Measurements from ENCODE around the gene PDGFC. TPM values are rescaled to one million over a fixed set of nuclear protein-coding genes. Genes with fewer than 3 reads are reported as not detected.

PDGFC gene
- total and polyA plus RNA-seq, 2 of the 13 experiments (the other 11 are each of a cell fraction or from before 2014, with no cell fraction given) = 4.6 to 9.1 TPM

DNA sequence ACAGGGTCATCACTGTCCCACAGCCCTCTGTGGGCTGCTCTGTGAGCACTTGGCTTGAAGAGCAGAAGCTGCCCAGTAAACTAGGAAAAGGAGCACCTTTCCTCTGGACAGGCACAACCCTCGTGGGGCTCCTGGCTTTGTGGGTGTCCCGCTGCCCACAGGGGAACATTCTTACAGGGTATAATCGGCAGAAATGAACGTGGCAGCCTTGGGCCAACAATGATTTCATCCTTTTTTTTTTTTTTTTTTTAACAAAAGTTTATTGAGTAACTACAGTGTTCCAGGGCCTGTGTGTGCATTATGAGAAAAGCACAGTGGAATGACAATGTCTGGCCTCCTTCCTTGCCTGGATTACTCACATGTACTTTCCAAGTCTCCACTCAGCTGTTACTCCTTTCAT lies 197.2 kb downstream of the PDGFC start:
- no peak overlapping the region for H2AFZ ChIP-seq (ENCODE audit: low read length)
- peaks cover 28% of the 10 kb centered on the region for H3K4me1 ChIP-seq (ENCODE audit: insufficient read depth, low read length)
- no peaks in the 10 kb centered on the region for H3K79me2 ChIP-seq (ENCODE audit: insufficient read depth, low read length)
- no TSS peak for BruUV-seq (replicated peaks)
- WGBS (ENCODE audit: low lambda C conversion rate) = 66% methylated on average over 4 of the region's 4 CpGs
- peak; percentile 38; the same call in 1 of the 3 replicates for ATAC-seq
- H3K4me3 ChIP-seq (replicated peaks in 1 of 3; ENCODE audit: insufficient read depth in 1 of 3, low read depth in 2 of 3, low read length in 3 of 3) = no peak overlapping the region
- FAIRE-seq = no peak
- ChIA-PET CTCF (ENCODE audit: low intra/inter-chr PET ratio, low total read pairs) (no interaction called here), POLR2A (no interaction called here)
- H3K27ac ChIP-seq (ENCODE audit: extremely low read length, insufficient read depth, low read length) = no peak overlapping the region
- no peaks in the 10 kb centered on the region for H3K9me3 ChIP-seq (ENCODE audit: low read length)
- H3K36me3 ChIP-seq (replicated peaks in 1 of 2; ENCODE audit: control insufficient read depth in 1 of 2, insufficient read depth in 2 of 2, low read length in 2 of 2) = no peaks in the 10 kb centered on the region; a peak in 1 of 5 replicates
- H3K27me3 ChIP-seq (ENCODE audit: control insufficient read depth in 1 of 2, insufficient read depth in 2 of 2, low read length in 2 of 2) = no peaks in the 10 kb centered on the region
- TF ChIP-seq, protein P1, sequence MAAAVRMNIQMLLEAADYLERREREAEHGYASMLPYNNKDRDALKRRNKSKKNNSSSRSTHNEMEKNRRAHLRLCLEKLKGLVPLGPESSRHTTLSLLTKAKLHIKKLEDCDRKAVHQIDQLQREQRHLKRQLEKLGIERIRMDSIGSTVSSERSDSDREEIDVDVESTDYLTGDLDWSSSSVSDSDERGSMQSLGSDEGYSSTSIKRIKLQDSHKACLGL (CRISPR knock-in tag; IDR thresholded peaks at IDR 0.05) = no peak
- no peak for TF ChIP-seq KMT2B (CRISPR knock-in tag; IDR thresholded peaks at IDR 0.05)
- in situ Hi-C loops (cut with HindIII; ENCODE audit: extremely low pct_ligation_motif_present, low pct_unique_long_range_greater_than_20kb) (no loop called here), intact Hi-C loops (cut with micrococcal nuclease; ENCODE audit: unreplicated experiment) (loop anchor here (5.0 kb wide), 1 partner anchor 193 kb away; no protein-coding TSS in a partner anchor)
- peak; percentile 34 for DNase-seq (ENCODE audit: low spot score)
- H4K20me1 ChIP-seq (ENCODE audit: insufficient read depth, low read length) = no peaks in the 10 kb centered on the region
- no peak overlapping the region for H3K4me2 ChIP-seq (ENCODE audit: low read depth, low read length)
- H3K9ac ChIP-seq (ENCODE audit: insufficient read depth, low read depth, low read length) = no peak overlapping the region

DNA sequence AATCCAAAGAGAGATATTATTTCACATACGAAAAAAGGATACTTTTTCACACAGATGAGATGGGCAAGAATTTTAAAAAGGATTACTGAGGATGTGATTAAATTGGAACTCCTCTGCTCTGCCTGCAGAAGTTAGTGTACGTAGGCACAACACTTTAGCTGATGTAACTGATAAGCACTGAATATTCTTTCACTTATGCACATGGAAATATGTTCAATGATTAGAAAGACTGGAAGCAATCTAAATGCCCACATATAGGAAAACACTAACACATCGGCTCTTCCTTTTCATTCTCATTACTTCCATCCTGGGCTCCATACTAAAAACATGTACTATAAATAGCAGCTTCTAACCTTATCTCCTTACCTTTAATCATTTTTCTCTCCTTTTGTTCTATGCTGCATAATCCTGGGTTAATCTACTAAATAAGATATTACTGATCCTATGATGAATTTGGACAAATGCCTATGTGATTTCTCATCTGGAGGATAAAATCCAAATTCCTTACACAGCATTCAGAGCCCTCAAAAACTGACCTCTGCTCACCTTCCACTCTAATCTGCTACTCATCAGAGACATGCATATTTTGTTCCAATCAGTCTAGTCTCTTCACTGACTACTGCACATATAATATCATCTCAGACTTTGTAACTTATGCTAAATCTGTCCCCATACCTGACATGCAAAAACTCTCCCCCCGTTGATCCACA lies 197.8 kb downstream of the PDGFC start:
- Histone ChIP-seq H3K4me3 (replicated peaks in 1 of 3; ENCODE audit: insufficient read depth in 1 of 3, low read depth in 2 of 3, low read length in 3 of 3) (no peak overlapping the region), H4K20me1 (ENCODE audit: insufficient read depth, low read length) (no peaks in the 10 kb centered on the region), H3K9me3 (ENCODE audit: low read length) (no peaks in the 10 kb centered on the region), H3K27me3 (ENCODE audit: control insufficient read depth in 1 of 2, insufficient read depth in 2 of 2, low read length in 2 of 2) (no peaks in the 10 kb centered on the region), H3K79me2 (ENCODE audit: insufficient read depth, low read length) (no peaks in the 10 kb centered on the region), H3K27ac (ENCODE audit: extremely low read length, insufficient read depth, low read length) (no peak overlapping the region), H3K36me3 (replicated peaks in 1 of 2; ENCODE audit: control insufficient read depth in 1 of 2, insufficient read depth in 2 of 2, low read length in 2 of 2) (no peaks in the 10 kb centered on the region; a peak in 1 of 5 replicates), H3K4me2 (ENCODE audit: low read depth, low read length) (no peak overlapping the region), H3K9ac (ENCODE audit: insufficient read depth, low read depth, low read length) (no peak overlapping the region), H3K4me1 (ENCODE audit: insufficient read depth, low read length) (peaks cover 22% of the 10 kb centered on the region), H2AFZ (ENCODE audit: low read length) (no peak overlapping the region)
- no peak for ATAC-seq
- intact Hi-C loops (cut with micrococcal nuclease; ENCODE audit: unreplicated experiment) (loop anchor here (5.0 kb wide), 1 partner anchor 193 kb away; no protein-coding TSS in a partner anchor), in situ Hi-C loops (cut with HindIII; ENCODE audit: extremely low pct_ligation_motif_present, low pct_unique_long_range_greater_than_20kb) (no loop called here)
- TF ChIP-seq SMAD9 (CRISPR knock-in tag; IDR thresholded peaks at IDR 0.05) = no peak
- TF ChIP-seq ZNF83 (CRISPR knock-in tag; IDR thresholded peaks at IDR 0.05; ENCODE audit: borderline replicate concordance) = no peak
- TF ChIP-seq ZFP62 (CRISPR knock-in tag; IDR thresholded peaks at IDR 0.05) = no peak
- TF ChIP-seq, protein P2, sequence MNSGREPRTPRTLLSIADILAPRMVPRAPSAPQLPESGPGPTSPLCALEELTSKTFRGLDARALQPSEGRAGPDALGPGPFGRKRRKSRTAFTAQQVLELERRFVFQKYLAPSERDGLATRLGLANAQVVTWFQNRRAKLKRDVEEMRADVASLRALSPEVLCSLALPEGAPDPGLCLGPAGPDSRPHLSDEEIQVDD (CRISPR knock-in tag; IDR thresholded peaks at IDR 0.05; ENCODE audit: borderline replicate concordance) = no peak
- no peak for TF ChIP-seq HNRNPH1 (optimal IDR thresholded peaks at IDR 0.05; ENCODE audit: low read depth, low read length)
- TF ChIP-seq ADNP (CRISPR knock-in tag; IDR thresholded peaks at IDR 0.05) = no peak
- no peak for TF ChIP-seq ZNF850 (CRISPR knock-in tag; conservative IDR thresholded peaks at IDR 0.05)
- no peak for TF ChIP-seq ZNF430 (CRISPR knock-in tag; IDR thresholded peaks at IDR 0.05)
- no peak for TF ChIP-seq MTF1 (CRISPR knock-in tag; IDR thresholded peaks at IDR 0.05)
- no peak for TF ChIP-seq ZNF572 (CRISPR knock-in tag; IDR thresholded peaks at IDR 0.05)
- FAIRE-seq = no peak
- ChIA-PET POLR2A (no interaction called here), CTCF (ENCODE audit: low intra/inter-chr PET ratio, low total read pairs) (no interaction called here)
- 94% methylated on average over 4 of the region's 4 CpGs for WGBS (ENCODE audit: low lambda C conversion rate)
- no TSS peak for BruUV-seq (replicated peaks)
- DNase-seq (ENCODE audit: low spot score) = no peak

All from HepG2 (cell line).